ENCODE data around the gene KY.
"Not testable (repeated sequence)": the region's sequence is repeated elsewhere in the genome, so short reads cannot be mapped to it uniquely, and the experiment has no call there.

KY gene

GRCh38 chr3:134601539-134602439, 49.0 kb downstream of the KY start:
- no peak for TF ChIP-seq POLR2A (IDR thresholded peaks at IDR 0.05; ENCODE audit: low read depth, low read length)
- no peak for FAIRE-seq
- peak; percentile 21 for DNase-seq (ENCODE audit: insufficient read length, low spot score)

GRCh38 chr3:134600685-134601463, 49.9 kb downstream of the KY start:
- peak; percentile 77 for DNase-seq (ENCODE audit: insufficient read length, low spot score)
- FAIRE-seq, result no peak
- TF ChIP-seq POLR2A (IDR thresholded peaks at IDR 0.05; ENCODE audit: low read depth, low read length), result no peak

GRCh38 chr3:134600206-134600605, 50.6 kb downstream of the KY start:
- TF ChIP-seq POLR2A (IDR thresholded peaks at IDR 0.05; ENCODE audit: low read depth, low read length), result no peak
- DNase-seq (ENCODE audit: insufficient read length, low spot score) (no peak), FAIRE-seq (no peak)

GRCh38 chr3:134598763-134599545, 51.9 kb downstream of the KY start:
- FAIRE-seq (no peak), DNase-seq (ENCODE audit: insufficient read length, low spot score) (no peak)
- no peak for TF ChIP-seq POLR2A (IDR thresholded peaks at IDR 0.05; ENCODE audit: low read depth, low read length)

DNA sequence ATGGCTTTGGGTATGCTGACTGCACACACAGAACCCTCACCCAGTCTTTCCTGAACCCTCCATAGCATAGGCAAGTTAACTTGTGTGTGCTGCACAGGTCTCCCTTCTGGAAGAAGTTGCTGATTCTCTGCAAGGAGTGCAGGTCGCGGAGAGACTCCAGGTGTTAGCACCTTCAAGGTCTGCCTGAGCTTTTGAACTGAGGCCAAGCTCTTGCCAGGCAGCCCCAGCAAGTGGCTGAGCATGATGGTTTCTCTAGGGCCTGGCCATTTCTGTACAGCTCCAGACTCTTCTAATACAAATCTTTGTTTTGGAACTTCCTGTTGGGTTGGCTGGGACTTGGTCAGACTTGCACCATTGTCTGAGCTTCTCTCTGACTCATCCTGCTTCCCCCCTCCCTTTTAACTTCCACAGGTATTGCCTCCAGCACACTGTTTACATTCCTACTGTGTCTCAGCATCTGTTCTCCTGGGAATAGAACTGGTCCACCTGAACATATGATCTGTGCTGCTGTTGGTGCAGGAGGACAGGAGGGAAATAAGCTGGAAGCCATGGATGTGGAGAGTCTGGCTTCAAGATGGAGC, 53.3 kb downstream of the KY start:
- no peak for DNase-seq (ENCODE audit: insufficient read length, low spot score)
- no peak for FAIRE-seq

GRCh38 chr3:134594986-134595385, 55.8 kb downstream of the KY start:
- DNase-seq (ENCODE audit: insufficient read length, low spot score); FAIRE-seq: not testable (repeated sequence)

More for the DNA sequence above, 53.3 kb downstream of the KY start:
- TF ChIP-seq POLR2A (IDR thresholded peaks at IDR 0.05; ENCODE audit: low read depth, low read length), result no peak

- no peak for DNase-seq (ENCODE audit: insufficient read length, low spot score)
- no peak for FAIRE-seq
- TF ChIP-seq POLR2A (IDR thresholded peaks at IDR 0.05; ENCODE audit: low read depth, low read length), result no peak
Observed at GRCh38 chr3:134594331-134594741, 56.5 kb downstream of the KY start.

GRCh38 chr3:134592806-134593205, 58.0 kb downstream of the KY start:
- FAIRE-seq (no peak), DNase-seq (ENCODE audit: insufficient read length, low spot score) (no peak)
- no peak for TF ChIP-seq POLR2A (IDR thresholded peaks at IDR 0.05; ENCODE audit: low read depth, low read length)

GRCh38 chr3:134590766-134591165, 60.1 kb downstream of the KY start:
- FAIRE-seq, result no peak
- no peak for TF ChIP-seq POLR2A (IDR thresholded peaks at IDR 0.05; ENCODE audit: low read depth, low read length)
- no peak for DNase-seq (ENCODE audit: insufficient read length, low spot score)

- no peak for DNase-seq (ENCODE audit: insufficient read length, low spot score)
- FAIRE-seq, result no peak
- no peak for TF ChIP-seq POLR2A (IDR thresholded peaks at IDR 0.05; ENCODE audit: low read depth, low read length)
Observed at GRCh38 chr3:134579141-134579665, 71.6 kb downstream of the KY start.

DNA sequence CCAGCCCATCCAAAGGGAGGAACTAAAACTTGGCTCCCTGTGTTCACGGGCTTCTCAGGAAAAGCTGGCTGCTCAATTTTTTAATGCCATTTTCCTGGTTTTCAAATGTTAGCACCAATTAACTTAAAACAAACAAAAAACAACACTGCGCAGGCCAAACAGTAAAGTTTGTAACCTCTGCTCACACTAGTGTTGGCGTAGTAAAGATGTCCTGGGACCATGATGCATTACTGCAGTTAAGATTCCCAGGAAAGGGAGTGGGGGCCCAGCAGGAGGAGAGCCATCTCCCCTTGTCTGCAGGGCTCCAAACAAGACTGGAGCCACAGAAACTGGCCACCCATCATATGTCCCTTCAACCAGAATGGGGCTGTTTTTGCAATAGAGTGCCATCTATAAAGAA, 74.0 kb downstream of the KY start:
- no peak for TF ChIP-seq POLR2A (IDR thresholded peaks at IDR 0.05; ENCODE audit: low read depth, low read length)
- DNase-seq (ENCODE audit: insufficient read length, low spot score) (no peak), FAIRE-seq (no peak)

GRCh38 chr3:134576426-134576825, 74.4 kb downstream of the KY start:
- DNase-seq (ENCODE audit: insufficient read length, low spot score) (no peak), FAIRE-seq (no peak)
- TF ChIP-seq POLR2A (IDR thresholded peaks at IDR 0.05; ENCODE audit: low read depth, low read length), result no peak

DNA sequence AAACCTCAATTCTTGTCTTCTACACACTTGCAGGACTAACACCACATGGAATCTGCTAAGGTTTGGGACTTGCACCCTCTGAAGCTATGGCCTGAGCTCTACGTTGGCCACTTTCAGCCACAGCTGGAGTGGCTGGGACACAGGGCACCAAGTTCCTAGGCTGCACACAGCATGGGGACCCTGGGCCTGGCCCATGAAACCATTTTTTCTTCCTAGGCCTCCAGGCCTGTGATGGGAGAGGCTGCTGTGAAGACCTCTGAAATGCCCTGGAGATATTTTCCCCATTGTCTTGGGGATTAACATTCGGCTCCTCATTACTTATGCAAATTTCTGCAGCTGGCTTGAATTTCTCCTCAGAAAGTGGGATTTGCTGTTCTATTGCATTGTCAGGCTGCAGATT, 80.9 kb downstream of the KY start:
- not testable (repeated sequence) for FAIRE-seq; DNase-seq (ENCODE audit: insufficient read length, low spot score)

Data from H54 (cell line).